Right cardiac atrium (tissue), 5 donors: Measurements from ENCODE around the gene DTNB. TPM values are rescaled to one million over a fixed set of nuclear protein-coding genes. Genes with fewer than 3 reads are reported as not detected.
"Not testable (repeated sequence)": the region's sequence is repeated elsewhere in the genome, so short reads cannot be mapped to it uniquely, and the experiment has no call there.

Experiments
- ATAC-seq, 2 donors: fragments of 200-7000 bp; cut with Tn5 transposase; one replicate each; pipeline versions ENCODE4 v1.8.0 to v1.9.1; 2020; ENCODE audit warnings: moderate library complexity in 2 of 2, mild to moderate bottlenecking in 1 of 2
- DNase-seq, 3 donors: peaks; one replicate each; pipeline ENCODE4 v3.0.0-alpha.2; 2020
- H3K27ac ChIP-seq: one replicate; pipeline ENCODE4 v1.5.1; 2013; ENCODE audit warnings: mild to moderate bottlenecking, low read length, control low read depth, moderate library complexity
- H3K27me3 ChIP-seq: one replicate; pipeline ENCODE4 v1.6.1; 2013; ENCODE audit not compliant: control insufficient read depth, insufficient read depth
- H3K4me1 ChIP-seq: one replicate; pipeline ENCODE4 v1.6.1; 2013; ENCODE audit warnings: low read length; ENCODE audit not compliant: control insufficient read depth, insufficient read depth
- H3K4me3 ChIP-seq: one replicate; pipeline ENCODE4 v1.5.1; 2013; ENCODE audit warnings: low read length, control low read depth
- H3K9me3 ChIP-seq: one replicate; pipeline ENCODE4 v1.6.1; 2013; ENCODE audit warnings: low read length; ENCODE audit not compliant: control insufficient read depth
- WGBS: extraction: QIAGEN DNeasy Blood & Tissue Kit; methylation state at CpG from one replicate; pipeline ENCODE4 v1.1.7; 2013; 5-methylcytosine and 5-hydroxymethylcytosine counted together
- intact Hi-C, 4 donors: fragments of 100-400 bp; cut with DNase I; formaldehyde crosslinking; loops; one replicate each; pipeline versions ENCODE4 v1.11.0 to v1.14.0; 2022 to 2023
- polyA plus RNA-seq: library from polyadenylated mRNA; stranded (reverse); fragments of 200-250 nt; gene quantifications from one replicate; pipeline ENCODE4 v1.2.3, GENCODE V29; 2013
- total RNA-seq, 4 donors: library from RNA; stranded (reverse); fragmentation: NEBNext Ultra II Directional; extraction: Animal tissue kit (Norgen Biotek cat#: 25700); gene quantifications; one replicate each; pipeline ENCODE4 v1.2.1, GENCODE V29; 2021
- donor health status: healthy with polysubstance abuse.
- donor health status: DM: no; HTN: yes; CAD: no.
- donor health status: DM: no; HTN: no; CAD: no.
- donor health status: DM: no; HTN: yes; CAD: no; lungs with severe emphysema.
- donor health status: DM: yes; HTN: yes; CAD: no.

DTNB gene
- total and polyA plus RNA-seq, 5 donors = 3.6 to 8.1 (median 6.0) TPM

GRCh38 chr2:25414781-25415180 is 258.6 kb downstream of the DTNB start:
- 96% methylated on average over 6 of the region's 6 CpGs for WGBS
- no peak for ATAC-seq
- intact Hi-C loops = no loop called here

GRCh38 chr2:25413409-25413808 is 260.0 kb downstream of the DTNB start:
- WGBS = 92% methylated on average over 7 of the region's 7 CpGs
- H3K27ac ChIP-seq, H3K9me3 ChIP-seq, intact Hi-C loops, H3K4me1 ChIP-seq, DNase-seq, ATAC-seq, H3K4me3 ChIP-seq, H3K27me3 ChIP-seq: not testable (repeated sequence)

More at GRCh38 chr2:25414781-25415180, 258.6 kb downstream of the DTNB start:
- no peak for DNase-seq
- Histone ChIP-seq H3K27ac (no peak overlapping the region), H3K4me1 (no peaks in the 10 kb centered on the region), H3K27me3 (no peaks in the 10 kb centered on the region), H3K9me3 (no peaks in the 10 kb centered on the region), H3K4me3 (no peak overlapping the region)

GRCh38 chr2:25411753-25412152 is 261.6 kb downstream of the DTNB start:
- no peak for ATAC-seq
- no peak overlapping the region for H3K27ac ChIP-seq

GRCh38 chr2:25411281-25411680 is 262.1 kb downstream of the DTNB start:
- no peak overlapping the region for H3K27ac ChIP-seq
- no peak overlapping the region for H3K4me3 ChIP-seq
- DNase-seq (no peak), ATAC-seq (no peak)
- H3K9me3 ChIP-seq = no peaks in the 10 kb centered on the region
- no peaks in the 10 kb centered on the region for H3K4me1 ChIP-seq
- no peaks in the 10 kb centered on the region for H3K27me3 ChIP-seq
- intact Hi-C loops = no loop called here
- WGBS = 63% methylated on average over 8 of the region's 8 CpGs

More at GRCh38 chr2:25411753-25412152, 261.6 kb downstream of the DTNB start:
- WGBS = 57% methylated on average over 6 of the region's 6 CpGs
- DNase-seq = no peak
- intact Hi-C loops = no loop called here
- no peaks in the 10 kb centered on the region for H3K27me3 ChIP-seq
- H3K9me3 ChIP-seq = no peaks in the 10 kb centered on the region
- no peaks in the 10 kb centered on the region for H3K4me1 ChIP-seq
- H3K4me3 ChIP-seq = no peak overlapping the region

- Histone ChIP-seq H3K9me3 (no peaks in the 10 kb centered on the region), H3K27ac (no peak overlapping the region), H3K4me1 (no peaks in the 10 kb centered on the region), H3K27me3 (no peaks in the 10 kb centered on the region), H3K4me3 (no peak overlapping the region)
- no peak for DNase-seq
- WGBS = 71% methylated on average over 6 of the region's 6 CpGs
- no peak for ATAC-seq
- intact Hi-C loops = no loop called here
Measured at GRCh38 chr2:25410370-25410769, 263.0 kb downstream of the DTNB start.

- 46% methylated on average over 3 of the region's 3 CpGs for WGBS
- Histone ChIP-seq H3K4me1 (no peaks in the 10 kb centered on the region), H3K9me3 (no peaks in the 10 kb centered on the region), H3K4me3 (no peak overlapping the region), H3K27me3 (no peaks in the 10 kb centered on the region), H3K27ac (no peak overlapping the region)
- intact Hi-C loops = no loop called here
- no peak for ATAC-seq
- DNase-seq = no peak
Measured at GRCh38 chr2:25409468-25409867, 263.9 kb downstream of the DTNB start.

- H3K27ac ChIP-seq = no peak overlapping the region
- ATAC-seq (no peak), DNase-seq (no peak)
- WGBS = 97% methylated on average over 1 of the region's 1 CpG
- no peaks in the 10 kb centered on the region for H3K4me1 ChIP-seq
- H3K4me3 ChIP-seq = no peak overlapping the region
- no peaks in the 10 kb centered on the region for H3K9me3 ChIP-seq
- intact Hi-C loops = no loop called here
- no peaks in the 10 kb centered on the region for H3K27me3 ChIP-seq
Measured at GRCh38 chr2:25409044-25409443, 264.3 kb downstream of the DTNB start.

GRCh38 chr2:25405611-25406295 is 267.6 kb downstream of the DTNB start:
- Histone ChIP-seq H3K27me3 (no peaks in the 10 kb centered on the region), H3K9me3 (no peaks in the 10 kb centered on the region), H3K4me3 (no peak overlapping the region), H3K27ac (no peak overlapping the region), H3K4me1 (no peaks in the 10 kb centered on the region)
- WGBS = 87% methylated on average over 9 of the region's 9 CpGs
- ATAC-seq (no peak), DNase-seq (no peak)
- intact Hi-C loops = no loop called here

GRCh38 chr2:25403120-25403760 is 270.1 kb downstream of the DTNB start:
- DNase-seq, H3K27me3 ChIP-seq, ATAC-seq, H3K27ac ChIP-seq, H3K4me1 ChIP-seq, H3K9me3 ChIP-seq, intact Hi-C loops, H3K4me3 ChIP-seq: not testable (repeated sequence)
- WGBS = 93% methylated on average over 13 of the region's 13 CpGs

GRCh38 chr2:25402477-25402876 is 270.9 kb downstream of the DTNB start:
- Histone ChIP-seq H3K27ac (no peak overlapping the region), H3K9me3 (no peaks in the 10 kb centered on the region), H3K4me3 (no peak overlapping the region), H3K27me3 (no peaks in the 10 kb centered on the region), H3K4me1 (no peaks in the 10 kb centered on the region)
- ATAC-seq = no peak
- 80% methylated on average over 3 of the region's 3 CpGs for WGBS
- no peak for DNase-seq
- intact Hi-C loops = no loop called here

GRCh38 chr2:25401307-25402026 is 271.9 kb downstream of the DTNB start:
- Histone ChIP-seq H3K9me3 (no peaks in the 10 kb centered on the region), H3K27me3 (no peaks in the 10 kb centered on the region), H3K27ac (no peak overlapping the region), H3K4me3 (no peak overlapping the region), H3K4me1 (no peaks in the 10 kb centered on the region)
- 85% methylated on average over 8 of the region's 8 CpGs for WGBS
- intact Hi-C loops = no loop called here
- ATAC-seq = no peak
- no peak for DNase-seq
